ENCODE measurements around the gene DOCK2.

DNA sequence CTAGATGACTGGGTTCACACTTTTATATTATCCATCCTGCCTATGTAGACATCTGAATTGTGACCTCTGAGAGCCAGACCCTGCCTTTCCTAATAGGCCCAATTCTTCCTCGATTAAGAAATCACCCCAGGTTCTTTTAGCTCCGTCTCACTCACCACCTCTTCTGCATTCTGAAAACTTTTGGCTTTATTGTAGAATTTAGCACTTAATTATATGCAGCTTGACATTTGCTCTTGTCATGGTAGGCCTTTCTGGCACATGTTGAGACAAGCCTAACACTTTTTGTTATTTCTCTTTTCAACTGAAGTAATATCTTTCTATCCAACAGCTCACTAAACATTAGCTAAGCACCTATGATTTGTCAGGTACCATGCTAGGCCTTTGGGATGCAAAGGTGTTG, 180.0 kb downstream of the DOCK2 start:
- TF ChIP-seq CTCF (IDR thresholded peaks at IDR 0.05) (no peak), POLR2A (IDR thresholded peaks at IDR 0.05) (no peak)
